ENCODE measurements around the gene PTER. TPM values are rescaled to one million over a fixed set of nuclear protein-coding genes. Genes with fewer than 3 reads are reported as not detected.

The PTER gene
- total RNA-seq, 2 experiments from 2014 or later: 8.2 to 9.7 TPM

- Mint-ChIP-seq H3K9me3 (no peaks in the 10 kb centered on the region), H3K36me3 (ENCODE audit: low read depth) (peaks cover 48% of the 10 kb centered on the region), H3K4me3 (no peak overlapping the region), H3K4me1 (ENCODE audit: low read depth) (no peaks in the 10 kb centered on the region), H3K27me3 (no peaks in the 10 kb centered on the region), H3K27ac (no peak overlapping the region)
- H3K4me1 ChIP-seq (ENCODE audit: insufficient read depth, low read length): no peaks in the 10 kb centered on the region
- ATAC-seq (ENCODE audit: poor library complexity) (no peak), DNase-seq (no peak)
- intact Hi-C loops (cut with DNase I, micrococcal nuclease): no loop called here
- TF ChIP-seq, protein P1, sequence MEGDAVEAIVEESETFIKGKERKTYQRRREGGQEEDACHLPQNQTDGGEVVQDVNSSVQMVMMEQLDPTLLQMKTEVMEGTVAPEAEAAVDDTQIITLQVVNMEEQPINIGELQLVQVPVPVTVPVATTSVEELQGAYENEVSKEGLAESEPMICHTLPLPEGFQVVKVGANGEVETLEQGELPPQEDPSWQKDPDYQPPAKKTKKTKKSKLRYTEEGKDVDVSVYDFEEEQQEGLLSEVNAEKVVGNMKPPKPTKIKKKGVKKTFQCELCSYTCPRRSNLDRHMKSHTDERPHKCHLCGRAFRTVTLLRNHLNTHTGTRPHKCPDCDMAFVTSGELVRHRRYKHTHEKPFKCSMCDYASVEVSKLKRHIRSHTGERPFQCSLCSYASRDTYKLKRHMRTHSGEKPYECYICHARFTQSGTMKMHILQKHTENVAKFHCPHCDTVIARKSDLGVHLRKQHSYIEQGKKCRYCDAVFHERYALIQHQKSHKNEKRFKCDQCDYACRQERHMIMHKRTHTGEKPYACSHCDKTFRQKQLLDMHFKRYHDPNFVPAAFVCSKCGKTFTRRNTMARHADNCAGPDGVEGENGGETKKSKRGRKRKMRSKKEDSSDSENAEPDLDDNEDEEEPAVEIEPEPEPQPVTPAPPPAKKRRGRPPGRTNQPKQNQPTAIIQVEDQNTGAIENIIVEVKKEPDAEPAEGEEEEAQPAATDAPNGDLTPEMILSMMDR (IDR thresholded peaks at IDR 0.05): no peak
- ChIA-PET CTCF (no interaction called here), POLR2A (no interaction called here)
- H3K27me3 ChIP-seq (ENCODE audit: control insufficient read depth in 1 of 2, insufficient read depth in 2 of 2, low read length in 2 of 2): no peaks in the 10 kb centered on the region
- H3K4me3 ChIP-seq (ENCODE audit: low read length): no peak overlapping the region
- no peaks in the 10 kb centered on the region for H3K9me3 ChIP-seq (ENCODE audit: control insufficient read depth in 1 of 2, insufficient read depth in 1 of 2, low read length in 2 of 2)
- H3K27ac ChIP-seq (ENCODE audit: low read depth in 1 of 2, low read length in 2 of 2): no peak overlapping the region
- H3K36me3 ChIP-seq (ENCODE audit: insufficient read depth, low read length): peaks cover 18% of the 10 kb centered on the region
These were observed 74.0 kb downstream of the PTER start for GRCh38 chr10:16510843-16511242.

- Histone ChIP-seq H3K36me3 (ENCODE audit: insufficient read depth, low read length) (no peaks in the 10 kb centered on the region), H3K27ac (ENCODE audit: low read depth in 1 of 2, low read length in 2 of 2) (no peak overlapping the region), H3K9me3 (ENCODE audit: control insufficient read depth in 1 of 2, insufficient read depth in 1 of 2, low read length in 2 of 2) (peaks cover 0 to 4% of the 10 kb centered on the region in 2 experiments), H3K4me3 (ENCODE audit: low read length) (no peak overlapping the region), H3K27me3 (ENCODE audit: control insufficient read depth in 1 of 2, insufficient read depth in 2 of 2, low read length in 2 of 2) (peaks cover 22 to 29% of the 10 kb centered on the region in 2 experiments), H3K4me1 (ENCODE audit: insufficient read depth, low read length) (peaks cover 16% of the 10 kb centered on the region)
- CTCF ChIA-PET: interaction anchor here (0.6 kb wide), 1 partner anchor 253 kb away, joined by 3 read pairs; no protein-coding TSS in a partner anchor
- no peak for DNase-seq
- ATAC-seq (ENCODE audit: poor library complexity): no peak
- TF ChIP-seq, protein P1 (IDR thresholded peaks at IDR 0.05): peak; percentile 20
- H3K36me3 Mint-ChIP-seq (ENCODE audit: low read depth): peaks cover 3% of the 10 kb centered on the region
- H3K9me3 Mint-ChIP-seq: no peaks in the 10 kb centered on the region
- H3K4me1 Mint-ChIP-seq (ENCODE audit: low read depth): peaks cover 10% of the 10 kb centered on the region
- H3K27me3 Mint-ChIP-seq: peaks cover 39% of the 10 kb centered on the region
- intact Hi-C loops (cut with DNase I, micrococcal nuclease): no loop called here
- POLR2A ChIA-PET: no interaction called here
- H3K27ac Mint-ChIP-seq: no peak overlapping the region
- peak overlapping the region; percentile 81 for H3K4me3 Mint-ChIP-seq
These were observed 82.0 kb downstream of the PTER start for GRCh38 chr10:16518822-16519221.

DNA sequence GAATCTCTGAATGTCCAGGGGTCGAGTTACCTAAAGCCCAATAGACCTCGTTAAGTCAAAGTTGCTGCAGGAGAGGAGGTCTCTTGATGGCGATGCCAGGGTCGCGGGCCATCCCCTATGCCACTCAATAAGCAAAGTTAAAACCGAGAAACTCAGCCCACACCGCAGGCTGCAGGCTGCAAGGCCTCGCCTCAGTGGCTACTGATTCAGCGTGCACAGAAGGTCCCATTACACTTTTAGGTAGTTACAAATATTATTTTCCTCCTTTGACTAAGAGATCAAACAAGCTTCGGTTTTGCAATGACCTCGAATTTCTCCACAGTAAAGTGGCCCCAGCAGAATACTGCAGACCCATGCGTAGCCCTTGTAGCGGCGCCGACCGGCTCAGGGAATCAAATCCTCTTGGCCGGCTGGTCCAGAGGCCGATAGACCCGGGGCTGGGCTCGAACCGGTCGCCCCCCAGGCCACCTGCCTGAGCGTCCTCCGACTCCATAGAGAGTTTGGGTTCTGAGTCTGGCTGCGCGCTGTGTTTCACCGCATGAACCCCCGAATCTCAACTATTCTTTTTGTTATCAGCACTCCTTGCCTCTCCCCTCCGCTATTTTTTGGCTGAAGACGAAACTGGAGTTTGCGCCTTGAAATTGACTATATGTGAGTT lies 82.6 kb downstream of the PTER start:
- DNase-seq (no peak), ATAC-seq (ENCODE audit: poor library complexity) (no peak)
- peak overlapping the region; percentile 81 for H3K4me3 Mint-ChIP-seq
- ChIA-PET POLR2A (no interaction called here), CTCF (interaction anchor here (0.6 kb wide), 1 partner anchor 253 kb away, joined by 3 read pairs; no protein-coding TSS in a partner anchor)
- TF ChIP-seq, protein P1 (IDR thresholded peaks at IDR 0.05): no peak
- Histone ChIP-seq H3K27me3 (ENCODE audit: control insufficient read depth in 1 of 2, insufficient read depth in 2 of 2, low read length in 2 of 2) (peaks cover 22 to 29% of the 10 kb centered on the region in 2 experiments), H3K4me3 (ENCODE audit: low read length) (no peak overlapping the region), H3K36me3 (ENCODE audit: insufficient read depth, low read length) (no peaks in the 10 kb centered on the region), H3K9me3 (ENCODE audit: control insufficient read depth in 1 of 2, insufficient read depth in 1 of 2, low read length in 2 of 2) (peaks cover 0 to 4% of the 10 kb centered on the region in 2 experiments), H3K4me1 (ENCODE audit: insufficient read depth, low read length) (peaks cover 16% of the 10 kb centered on the region), H3K27ac (ENCODE audit: low read depth in 1 of 2, low read length in 2 of 2) (no peak overlapping the region)
- peaks cover 10% of the 10 kb centered on the region for H3K4me1 Mint-ChIP-seq (ENCODE audit: low read depth)
- H3K36me3 Mint-ChIP-seq (ENCODE audit: low read depth): peaks cover 3% of the 10 kb centered on the region
- H3K27me3 Mint-ChIP-seq: peaks cover 45% of the 10 kb centered on the region
- H3K9me3 Mint-ChIP-seq: no peaks in the 10 kb centered on the region
- intact Hi-C loops (cut with DNase I, micrococcal nuclease): no loop called here
- H3K27ac Mint-ChIP-seq: no peak overlapping the region

Measured in CD4-positive, alpha-beta T cell (primary cell).